Astrocyte (in vitro differentiated cells and primary cell): ENCODE data around the gene ZER1.

Experiments
- CTCF ChIP-seq: IDR thresholded peaks from 2 replicates; pipeline ENCODE4 v1.5.1; 2011; ENCODE audit warnings: low read depth, mild to moderate bottlenecking, inconsistent platforms, low read length, moderate library complexity; ENCODE audit not compliant: insufficient read depth
- EZH2 ChIP-seq: IDR thresholded peaks from 2 replicates; pipeline ENCODE4 v1.6.1; 2012; ENCODE audit warnings: mild to moderate bottlenecking, low read length, inconsistent platforms; ENCODE audit not compliant: insufficient read depth

- TF ChIP-seq CTCF (no peak), EZH2 (no peak)
These were observed 33.9 kb upstream of the ZER1 start for GRCh38 chr9:128805661-128806060.
